ENCODE data around the gene OR1F1.

OR1F1 gene

DNA sequence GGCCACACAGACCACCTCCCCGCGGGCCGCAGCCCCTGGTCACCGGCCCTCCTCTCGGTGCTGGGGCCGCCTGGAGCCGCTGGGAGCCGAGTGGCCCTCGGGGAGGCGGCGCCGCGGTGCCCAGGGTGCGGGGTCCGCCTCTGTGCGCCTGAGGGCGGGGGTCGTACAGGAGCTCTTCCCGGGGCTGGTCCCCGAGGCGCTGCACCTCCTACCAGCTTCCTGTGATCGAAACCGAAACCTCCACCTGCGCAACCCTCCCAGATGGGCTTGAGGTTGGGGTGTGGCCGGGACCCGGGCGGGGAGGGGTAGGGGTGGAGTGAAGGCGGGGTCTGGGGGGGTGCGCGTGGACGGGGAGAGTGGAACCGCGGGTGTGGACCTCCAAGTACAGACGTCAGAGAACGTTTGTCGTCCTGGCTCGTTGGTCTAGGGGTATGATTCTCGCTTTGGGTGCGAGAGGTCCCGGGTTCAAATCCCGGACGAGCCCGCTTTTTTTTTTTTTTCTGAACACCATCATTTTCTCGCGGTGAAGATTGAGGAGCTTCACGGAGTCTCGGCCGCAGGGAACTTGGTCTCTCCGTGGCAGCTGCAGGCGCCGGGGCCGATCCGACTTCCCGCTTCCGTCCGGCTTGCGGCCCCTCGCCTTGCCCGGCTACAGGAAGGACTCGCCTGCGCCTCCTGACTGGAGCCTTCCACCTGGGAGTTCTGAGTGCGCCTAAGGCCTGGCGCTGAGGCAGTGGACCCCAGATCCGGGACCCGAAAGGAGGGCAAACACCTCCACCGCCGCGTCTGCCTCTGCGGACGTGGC lies 29.3 kb upstream of the OR1F1 start:
- ATAC-seq: peak; percentile 69
- TF ChIP-seq, protein P1, sequence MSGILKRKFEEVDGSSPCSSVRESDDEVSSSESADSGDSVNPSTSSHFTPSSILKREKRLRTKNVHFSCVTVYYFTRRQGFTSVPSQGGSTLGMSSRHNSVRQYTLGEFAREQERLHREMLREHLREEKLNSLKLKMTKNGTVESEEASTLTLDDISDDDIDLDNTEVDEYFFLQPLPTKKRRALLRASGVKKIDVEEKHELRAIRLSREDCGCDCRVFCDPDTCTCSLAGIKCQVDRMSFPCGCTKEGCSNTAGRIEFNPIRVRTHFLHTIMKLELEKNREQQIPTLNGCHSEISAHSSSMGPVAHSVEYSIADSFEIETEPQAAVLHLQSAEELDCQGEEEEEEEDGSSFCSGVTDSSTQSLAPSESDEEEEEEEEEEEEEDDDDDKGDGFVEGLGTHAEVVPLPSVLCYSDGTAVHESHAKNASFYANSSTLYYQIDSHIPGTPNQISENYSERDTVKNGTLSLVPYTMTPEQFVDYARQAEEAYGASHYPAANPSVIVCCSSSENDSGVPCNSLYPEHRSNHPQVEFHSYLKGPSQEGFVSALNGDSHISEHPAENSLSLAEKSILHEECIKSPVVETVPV (CRISPR knock-in tag; IDR thresholded peaks at IDR 0.05): no peak
- TF ChIP-seq ZNF8 (CRISPR knock-in tag; IDR thresholded peaks at IDR 0.05) (no peak), RARB (CRISPR knock-in tag; IDR thresholded peaks at IDR 0.05) (no peak), ARNTL (CRISPR knock-in tag; IDR thresholded peaks at IDR 0.05; ENCODE audit: borderline replicate concordance, low read depth) (no peak), ESRRG (CRISPR knock-in tag; IDR thresholded peaks at IDR 0.05) (no peak), PPARA (CRISPR knock-in tag; IDR thresholded peaks at IDR 0.05; ENCODE audit: borderline replicate concordance) (no peak), ZNF565 (CRISPR knock-in tag; conservative IDR thresholded peaks at IDR 0.05; ENCODE audit: low read depth) (no peak), ZC3H10 (CRISPR knock-in tag; IDR thresholded peaks at IDR 0.05) (no peak), ZFP3 (CRISPR knock-in tag; IDR thresholded peaks at IDR 0.05) (no peak), TCF4 (CRISPR knock-in tag; IDR thresholded peaks at IDR 0.05; ENCODE audit: borderline replicate concordance) (no peak), ISL1 (CRISPR knock-in tag; IDR thresholded peaks at IDR 0.05) (no peak), GLIS3 (CRISPR knock-in tag; IDR thresholded peaks at IDR 0.05) (no peak), CSDC2 (CRISPR knock-in tag; IDR thresholded peaks at IDR 0.05) (no peak), TOX (CRISPR knock-in tag; IDR thresholded peaks at IDR 0.05; ENCODE audit: borderline replicate concordance) (no peak), ZFP30 (CRISPR knock-in tag; IDR thresholded peaks at IDR 0.05) (no peak), ZNF70 (CRISPR knock-in tag; IDR thresholded peaks at IDR 0.05) (no peak), BACH2 (CRISPR knock-in tag; IDR thresholded peaks at IDR 0.05; ENCODE audit: borderline replicate concordance) (no peak)
- TF ChIP-seq, protein P2, sequence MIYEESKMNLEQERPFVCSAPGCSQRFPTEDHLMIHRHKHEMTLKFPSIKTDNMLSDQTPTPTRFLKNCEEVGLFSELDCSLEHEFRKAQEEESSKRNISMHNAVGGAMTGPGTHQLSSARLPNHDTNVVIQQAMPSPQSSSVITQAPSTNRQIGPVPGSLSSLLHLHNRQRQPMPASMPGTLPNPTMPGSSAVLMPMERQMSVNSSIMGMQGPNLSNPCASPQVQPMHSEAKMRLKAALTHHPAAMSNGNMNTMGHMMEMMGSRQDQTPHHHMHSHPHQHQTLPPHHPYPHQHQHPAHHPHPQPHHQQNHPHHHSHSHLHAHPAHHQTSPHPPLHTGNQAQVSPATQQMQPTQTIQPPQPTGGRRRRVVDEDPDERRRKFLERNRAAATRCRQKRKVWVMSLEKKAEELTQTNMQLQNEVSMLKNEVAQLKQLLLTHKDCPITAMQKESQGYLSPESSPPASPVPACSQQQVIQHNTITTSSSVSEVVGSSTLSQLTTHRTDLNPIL (CRISPR knock-in tag; IDR thresholded peaks at IDR 0.05; ENCODE audit: low read depth): no peak
- TF ChIP-seq, protein P3, sequence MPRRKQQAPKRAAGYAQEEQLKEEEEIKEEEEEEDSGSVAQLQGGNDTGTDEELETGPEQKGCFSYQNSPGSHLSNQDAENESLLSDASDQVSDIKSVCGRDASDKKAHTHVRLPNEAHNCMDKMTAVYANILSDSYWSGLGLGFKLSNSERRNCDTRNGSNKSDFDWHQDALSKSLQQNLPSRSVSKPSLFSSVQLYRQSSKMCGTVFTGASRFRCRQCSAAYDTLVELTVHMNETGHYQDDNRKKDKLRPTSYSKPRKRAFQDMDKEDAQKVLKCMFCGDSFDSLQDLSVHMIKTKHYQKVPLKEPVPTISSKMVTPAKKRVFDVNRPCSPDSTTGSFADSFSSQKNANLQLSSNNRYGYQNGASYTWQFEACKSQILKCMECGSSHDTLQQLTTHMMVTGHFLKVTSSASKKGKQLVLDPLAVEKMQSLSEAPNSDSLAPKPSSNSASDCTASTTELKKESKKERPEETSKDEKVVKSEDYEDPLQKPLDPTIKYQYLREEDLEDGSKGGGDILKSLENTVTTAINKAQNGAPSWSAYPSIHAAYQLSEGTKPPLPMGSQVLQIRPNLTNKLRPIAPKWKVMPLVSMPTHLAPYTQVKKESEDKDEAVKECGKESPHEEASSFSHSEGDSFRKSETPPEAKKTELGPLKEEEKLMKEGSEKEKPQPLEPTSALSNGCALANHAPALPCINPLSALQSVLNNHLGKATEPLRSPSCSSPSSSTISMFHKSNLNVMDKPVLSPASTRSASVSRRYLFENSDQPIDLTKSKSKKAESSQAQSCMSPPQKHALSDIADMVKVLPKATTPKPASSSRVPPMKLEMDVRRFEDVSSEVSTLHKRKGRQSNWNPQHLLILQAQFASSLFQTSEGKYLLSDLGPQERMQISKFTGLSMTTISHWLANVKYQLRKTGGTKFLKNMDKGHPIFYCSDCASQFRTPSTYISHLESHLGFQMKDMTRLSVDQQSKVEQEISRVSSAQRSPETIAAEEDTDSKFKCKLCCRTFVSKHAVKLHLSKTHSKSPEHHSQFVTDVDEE (CRISPR knock-in tag; IDR thresholded peaks at IDR 0.05): no peak

DNA sequence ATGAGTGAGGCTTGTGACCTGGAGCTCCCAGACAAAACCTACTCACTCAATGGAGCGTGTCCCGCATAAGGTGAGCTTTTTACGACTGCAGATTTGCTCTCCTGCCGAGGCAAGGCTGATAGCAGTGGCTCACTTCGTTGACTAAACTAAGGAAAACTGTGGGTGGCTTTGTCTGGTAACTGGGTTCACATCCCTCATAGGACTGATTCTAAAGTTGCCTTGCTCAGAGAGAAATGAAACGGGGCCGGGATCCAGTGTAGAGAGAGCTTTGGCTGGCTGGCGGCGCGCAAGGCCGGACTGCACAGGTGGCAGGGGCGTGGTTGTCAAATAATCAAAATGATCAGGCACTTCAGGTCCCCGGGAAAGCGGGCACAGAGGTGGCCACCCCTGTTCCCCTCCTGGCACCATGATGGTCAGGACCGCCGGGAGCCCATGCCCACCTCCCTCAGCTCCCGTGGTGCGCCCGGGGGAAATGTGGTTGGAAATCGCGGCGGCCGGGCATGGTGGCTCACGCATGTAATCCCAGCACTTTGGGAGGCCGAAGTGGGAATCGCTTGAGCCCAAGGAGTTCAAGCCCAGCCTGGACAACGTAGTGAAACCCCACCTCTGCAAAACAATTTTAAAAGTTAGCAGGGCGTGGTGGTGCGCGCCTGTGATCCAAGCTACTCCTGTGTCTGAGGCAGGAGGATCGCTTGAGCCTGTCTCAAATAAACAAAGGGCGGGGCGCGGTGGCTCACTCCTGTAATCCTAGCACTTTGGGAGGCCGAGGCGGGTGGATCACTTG lies 26.6 kb upstream of the OR1F1 start:
- ATAC-seq: no peak
- no peak for TF ChIP-seq CSDC2 (CRISPR knock-in tag; IDR thresholded peaks at IDR 0.05)
- no peak for TF ChIP-seq OSR1 (CRISPR knock-in tag; IDR thresholded peaks at IDR 0.05)
- TF ChIP-seq GLIS3 (CRISPR knock-in tag; IDR thresholded peaks at IDR 0.05): no peak
- TF ChIP-seq RARB (CRISPR knock-in tag; IDR thresholded peaks at IDR 0.05): no peak
- TF ChIP-seq, protein P3 (CRISPR knock-in tag; IDR thresholded peaks at IDR 0.05): no peak
- no peak for TF ChIP-seq ZFP3 (CRISPR knock-in tag; IDR thresholded peaks at IDR 0.05)
- TF ChIP-seq ZC3H10 (CRISPR knock-in tag; IDR thresholded peaks at IDR 0.05): no peak
- TF ChIP-seq ZNF565 (CRISPR knock-in tag; conservative IDR thresholded peaks at IDR 0.05; ENCODE audit: low read depth): no peak
- TF ChIP-seq, protein P1 (CRISPR knock-in tag; IDR thresholded peaks at IDR 0.05): no peak
- no peak for TF ChIP-seq ISL1 (CRISPR knock-in tag; IDR thresholded peaks at IDR 0.05)
- TF ChIP-seq ZNF70 (CRISPR knock-in tag; IDR thresholded peaks at IDR 0.05): no peak
- no peak for TF ChIP-seq BACH2 (CRISPR knock-in tag; IDR thresholded peaks at IDR 0.05; ENCODE audit: borderline replicate concordance)
